ENCODE data around the gene PRKCA. TPM values are rescaled to one million over a fixed set of nuclear protein-coding genes. Genes with fewer than 3 reads are reported as not detected.

The PRKCA gene
- total and polyA plus RNA-seq, 9 of the 15 experiments (the other 6 are each of a cell fraction or from before 2014, with no cell fraction given) = 3.2 to 33.0 (median 17.8) TPM

GRCh38 chr17:66302761-66303626 lies 581 bp downstream of the PRKCA start (continued):
- TF ChIP-seq ZNF780A (CRISPR knock-in tag; IDR thresholded peaks at IDR 0.05) (no peak), ZNF134 (CRISPR knock-in tag; conservative IDR thresholded peaks at IDR 0.05) (no peak), HDGF (IDR thresholded peaks at IDR 0.05) (no peak), CREM (IDR thresholded peaks at IDR 0.05; ENCODE audit: low read depth) (peak; percentile 11; the same call in 1 of the 2 replicates), SAFB (IDR thresholded peaks at IDR 0.05; ENCODE audit: borderline replicate concordance, low read depth, low read length) (no peak), PRPF4 (IDR thresholded peaks at IDR 0.05; ENCODE audit: insufficient read depth, low read depth, low read length, poor library complexity, severe bottlenecking) (no peak), MTA2 (IDR thresholded peaks at IDR 0.05; ENCODE audit: low read depth) (no peak), ZBTB1 (CRISPR knock-in tag; IDR thresholded peaks at IDR 0.05; ENCODE audit: borderline replicate concordance, low read depth) (no peak; the same call in 1 of the 2 replicates), MYNN (IDR thresholded peaks at IDR 0.05) (no peak), MYNN (CRISPR knock-in tag; IDR thresholded peaks at IDR 0.05) (no peak), ZBED1 (IDR thresholded peaks at IDR 0.05) (no peak), RBM14 (IDR thresholded peaks at IDR 0.05; ENCODE audit: borderline replicate concordance, insufficient read depth, low read depth, low read length) (0 out of 2 replicates have a peak, but pooled peaks have one; percentile 74), NR2C2 (CRISPR knock-in tag; IDR thresholded peaks at IDR 0.05) (no peak), NR2C2 (tag; IDR thresholded peaks at IDR 0.05) (0 out of 2 replicates have a peak, but pooled peaks have one; percentile 2), TOE1 (IDR thresholded peaks at IDR 0.05; ENCODE audit: borderline replicate concordance) (no peak), TOE1 (CRISPR knock-in tag; IDR thresholded peaks at IDR 0.05; ENCODE audit: borderline replicate concordance, low read depth) (no peak)
- TF ChIP-seq, protein P1, sequence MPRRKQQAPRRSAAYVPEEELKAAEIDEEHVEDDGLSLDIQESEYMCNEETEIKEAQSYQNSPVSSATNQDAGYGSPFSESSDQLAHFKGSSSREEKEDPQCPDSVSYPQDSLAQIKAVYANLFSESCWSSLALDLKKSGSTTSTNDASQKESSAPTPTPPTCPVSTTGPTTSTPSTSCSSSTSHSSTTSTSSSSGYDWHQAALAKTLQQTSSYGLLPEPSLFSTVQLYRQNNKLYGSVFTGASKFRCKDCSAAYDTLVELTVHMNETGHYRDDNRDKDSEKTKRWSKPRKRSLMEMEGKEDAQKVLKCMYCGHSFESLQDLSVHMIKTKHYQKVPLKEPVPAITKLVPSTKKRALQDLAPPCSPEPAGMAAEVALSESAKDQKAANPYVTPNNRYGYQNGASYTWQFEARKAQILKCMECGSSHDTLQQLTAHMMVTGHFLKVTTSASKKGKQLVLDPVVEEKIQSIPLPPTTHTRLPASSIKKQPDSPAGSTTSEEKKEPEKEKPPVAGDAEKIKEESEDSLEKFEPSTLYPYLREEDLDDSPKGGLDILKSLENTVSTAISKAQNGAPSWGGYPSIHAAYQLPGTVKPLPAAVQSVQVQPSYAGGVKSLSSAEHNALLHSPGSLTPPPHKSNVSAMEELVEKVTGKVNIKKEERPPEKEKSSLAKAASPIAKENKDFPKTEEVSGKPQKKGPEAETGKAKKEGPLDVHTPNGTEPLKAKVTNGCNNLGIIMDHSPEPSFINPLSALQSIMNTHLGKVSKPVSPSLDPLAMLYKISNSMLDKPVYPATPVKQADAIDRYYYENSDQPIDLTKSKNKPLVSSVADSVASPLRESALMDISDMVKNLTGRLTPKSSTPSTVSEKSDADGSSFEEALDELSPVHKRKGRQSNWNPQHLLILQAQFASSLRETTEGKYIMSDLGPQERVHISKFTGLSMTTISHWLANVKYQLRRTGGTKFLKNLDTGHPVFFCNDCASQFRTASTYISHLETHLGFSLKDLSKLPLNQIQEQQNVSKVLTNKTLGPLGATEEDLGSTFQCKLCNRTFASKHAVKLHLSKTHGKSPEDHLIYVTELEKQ (CRISPR knock-in tag; IDR thresholded peaks at IDR 0.05) = no peak
- TF ChIP-seq, protein P2, sequence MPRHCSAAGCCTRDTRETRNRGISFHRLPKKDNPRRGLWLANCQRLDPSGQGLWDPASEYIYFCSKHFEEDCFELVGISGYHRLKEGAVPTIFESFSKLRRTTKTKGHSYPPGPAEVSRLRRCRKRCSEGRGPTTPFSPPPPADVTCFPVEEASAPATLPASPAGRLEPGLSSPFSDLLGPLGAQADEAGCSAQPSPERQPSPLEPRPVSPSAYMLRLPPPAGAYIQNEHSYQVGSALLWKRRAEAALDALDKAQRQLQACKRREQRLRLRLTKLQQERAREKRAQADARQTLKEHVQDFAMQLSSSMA (CRISPR knock-in tag; IDR thresholded peaks at IDR 0.05) = no peak
- TF ChIP-seq, protein P3, sequence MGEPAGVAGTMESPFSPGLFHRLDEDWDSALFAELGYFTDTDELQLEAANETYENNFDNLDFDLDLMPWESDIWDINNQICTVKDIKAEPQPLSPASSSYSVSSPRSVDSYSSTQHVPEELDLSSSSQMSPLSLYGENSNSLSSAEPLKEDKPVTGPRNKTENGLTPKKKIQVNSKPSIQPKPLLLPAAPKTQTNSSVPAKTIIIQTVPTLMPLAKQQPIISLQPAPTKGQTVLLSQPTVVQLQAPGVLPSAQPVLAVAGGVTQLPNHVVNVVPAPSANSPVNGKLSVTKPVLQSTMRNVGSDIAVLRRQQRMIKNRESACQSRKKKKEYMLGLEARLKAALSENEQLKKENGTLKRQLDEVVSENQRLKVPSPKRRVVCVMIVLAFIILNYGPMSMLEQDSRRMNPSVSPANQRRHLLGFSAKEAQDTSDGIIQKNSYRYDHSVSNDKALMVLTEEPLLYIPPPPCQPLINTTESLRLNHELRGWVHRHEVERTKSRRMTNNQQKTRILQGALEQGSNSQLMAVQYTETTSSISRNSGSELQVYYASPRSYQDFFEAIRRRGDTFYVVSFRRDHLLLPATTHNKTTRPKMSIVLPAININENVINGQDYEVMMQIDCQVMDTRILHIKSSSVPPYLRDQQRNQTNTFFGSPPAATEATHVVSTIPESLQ (CRISPR knock-in tag; IDR thresholded peaks at IDR 0.05) = no peak
- TF ChIP-seq, protein P4, sequence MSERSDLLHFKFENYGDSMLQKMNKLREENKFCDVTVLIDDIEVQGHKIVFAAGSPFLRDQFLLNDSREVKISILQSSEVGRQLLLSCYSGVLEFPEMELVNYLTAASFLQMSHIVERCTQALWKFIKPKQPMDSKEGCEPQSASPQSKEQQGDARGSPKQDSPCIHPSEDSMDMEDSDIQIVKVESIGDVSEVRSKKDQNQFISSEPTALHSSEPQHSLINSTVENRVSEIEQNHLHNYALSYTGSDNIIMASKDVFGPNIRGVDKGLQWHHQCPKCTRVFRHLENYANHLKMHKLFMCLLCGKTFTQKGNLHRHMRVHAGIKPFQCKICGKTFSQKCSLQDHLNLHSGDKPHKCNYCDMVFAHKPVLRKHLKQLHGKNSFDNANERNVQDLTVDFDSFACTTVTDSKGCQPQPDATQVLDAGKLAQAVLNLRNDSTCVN (CRISPR knock-in tag; IDR thresholded peaks at IDR 0.05) = no peak

All from K562 (cell line).